HepG2 (cell line): ENCODE measurements around the gene GABRG3. TPM values are rescaled to one million over a fixed set of nuclear protein-coding genes. Genes with fewer than 3 reads are reported as not detected.

Experiments
- HIC2 ChIP-seq: sonication (generic); formaldehyde crosslinking; IDR thresholded peaks from 2 replicates; pipeline ENCODE4 v1.9.0; 2022; ENCODE audit warnings: low read depth, missing genetic modification reagents
- HMGXB3 ChIP-seq: sonication (generic); formaldehyde crosslinking; IDR thresholded peaks from 2 replicates; pipeline ENCODE4 v1.4.0; 2020; ENCODE audit warnings: missing genetic modification reagents, borderline replicate concordance
- KLF11 ChIP-seq: IDR thresholded peaks from 2 replicates; pipeline ENCODE4 v1.6.1; 2016; ENCODE audit warnings: missing compliant biosample characterization
- ZKSCAN8 ChIP-seq: IDR thresholded peaks from 2 replicates; pipeline ENCODE4 v1.6.1; 2016; ENCODE audit warnings: borderline replicate concordance, missing genetic modification reagents, missing compliant biosample characterization
- ZNF691 ChIP-seq: sonication (generic); formaldehyde crosslinking; IDR thresholded peaks from 2 replicates; pipeline ENCODE4 v1.4.0; 2020; ENCODE audit warnings: missing genetic modification reagents, low read depth, mild to moderate bottlenecking, borderline replicate concordance
- polyA plus RNA-seq, 8 experiments: library from polyadenylated mRNA; depleted of rRNA in 3 of 8; stranded (reverse) in 7 of 8; unstranded in 1 of 8; fragments of >200 nt; fragmentation: Illumina TruSeq in 4 of 8; extraction: Trizol in 4 of 8; gene quantifications; 2 replicates each; pipeline versions ENCODE4 v1.2.1 to v1.2.3, GENCODE V29; 2011 to 2016; ENCODE audit warnings: low read depth in 4 of 8, missing spikeins in 1 of 8, mixed read lengths in 1 of 8; ENCODE audit not compliant: insufficient read depth in 1 of 8
- total RNA-seq, 5 experiments: library from RNA; depleted of rRNA; stranded (reverse); fragments of >200 nt; fragmentation: Illumina TruSeq; extraction: Trizol; gene quantifications; 2 replicates each; pipeline ENCODE4 v1.2.3, GENCODE V29; 2016; ENCODE audit warnings: low read depth in 1 of 5
- TF ChIP-seq, protein P1 (sequence below): sonication (generic); formaldehyde crosslinking; IDR thresholded peaks from 2 replicates; pipeline ENCODE4 v1.4.0; 2020; ENCODE audit warnings: missing genetic modification reagents

The GABRG3 gene
- total and polyA plus RNA-seq, 2 of the 13 experiments (the other 11 are each of a cell fraction or from before 2014, with no cell fraction given): not detected

DNA sequence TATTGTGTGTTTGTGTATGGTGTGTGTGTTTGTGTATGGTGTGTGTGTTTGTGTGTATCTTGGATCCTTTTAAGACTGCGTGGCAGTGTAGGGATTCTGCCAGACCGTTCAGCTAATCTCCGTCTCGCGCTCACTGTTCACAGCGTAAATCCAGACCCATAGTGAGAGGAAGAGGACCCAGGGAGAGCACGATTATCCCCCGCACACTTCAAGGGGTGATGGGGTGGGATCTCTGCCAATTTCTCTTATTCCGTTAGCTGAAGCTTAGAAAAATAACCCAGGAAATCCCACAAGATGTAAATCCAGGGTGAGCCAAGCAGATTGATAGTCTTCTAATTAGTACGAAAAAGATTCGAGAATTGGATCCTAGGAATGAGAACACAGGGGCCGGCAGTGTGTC lies 381.2 kb downstream of the GABRG3 start (continued):
- TF ChIP-seq, protein P1, sequence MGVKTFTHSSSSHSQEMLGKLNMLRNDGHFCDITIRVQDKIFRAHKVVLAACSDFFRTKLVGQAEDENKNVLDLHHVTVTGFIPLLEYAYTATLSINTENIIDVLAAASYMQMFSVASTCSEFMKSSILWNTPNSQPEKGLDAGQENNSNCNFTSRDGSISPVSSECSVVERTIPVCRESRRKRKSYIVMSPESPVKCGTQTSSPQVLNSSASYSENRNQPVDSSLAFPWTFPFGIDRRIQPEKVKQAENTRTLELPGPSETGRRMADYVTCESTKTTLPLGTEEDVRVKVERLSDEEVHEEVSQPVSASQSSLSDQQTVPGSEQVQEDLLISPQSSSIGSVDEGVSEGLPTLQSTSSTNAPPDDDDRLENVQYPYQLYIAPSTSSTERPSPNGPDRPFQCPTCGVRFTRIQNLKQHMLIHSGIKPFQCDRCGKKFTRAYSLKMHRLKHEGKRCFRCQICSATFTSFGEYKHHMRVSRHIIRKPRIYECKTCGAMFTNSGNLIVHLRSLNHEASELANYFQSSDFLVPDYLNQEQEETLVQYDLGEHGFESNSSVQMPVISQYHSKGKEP (CRISPR knock-in tag): no peak
- TF ChIP-seq ZNF691 (no peak), HIC2 (CRISPR knock-in tag) (no peak), HMGXB3 (CRISPR knock-in tag) (no peak), KLF11 (CRISPR knock-in tag) (no peak), ZKSCAN8 (CRISPR knock-in tag) (no peak)
